Lung (tissue), 16 donors: Measurements from ENCODE around the gene SHANK3. TPM values are rescaled to one million over a fixed set of nuclear protein-coding genes. Genes with fewer than 3 reads are reported as not detected.

ENCODE experiments used
- ATAC-seq: fragments of 200-7000 bp; cut with Tn5 transposase; one replicate; pipeline ENCODE4 v1.9.1; 2020; ENCODE audit warnings: moderate number of reproducible peaks; ENCODE audit not compliant: insufficient read depth, low FRiP score
- DNase-seq, 3 donors: peaks; one replicate each; pipeline ENCODE4 v3.0.0-alpha.2; 2013 to 2017
- H3K27ac ChIP-seq, 2 donors: one replicate each; pipeline ENCODE4 v1.5.1; 2013; ENCODE audit warnings: mild to moderate bottlenecking in 2 of 2, moderate library complexity in 2 of 2, control low read depth in 1 of 2, inconsistent platforms in 1 of 2, low read depth in 1 of 2, low read length in 1 of 2
- H3K27me3 ChIP-seq, 3 donors: one replicate each; pipeline ENCODE4 v1.5.1; 2013; ENCODE audit warnings: low read length in 2 of 3; ENCODE audit not compliant: control insufficient read depth in 3 of 3, insufficient read depth in 3 of 3
- H3K36me3 ChIP-seq, 4 donors: one replicate each; pipeline ENCODE4 v1.5.1; 2013; ENCODE audit warnings: low read length in 4 of 4, mild to moderate bottlenecking in 1 of 4, moderate library complexity in 1 of 4; ENCODE audit not compliant: control insufficient read depth in 4 of 4, insufficient read depth in 4 of 4
- H3K4me1 ChIP-seq, 5 donors: one replicate each; pipeline ENCODE4 v1.5.1; 2013; ENCODE audit warnings: low read length in 5 of 5, mild to moderate bottlenecking in 2 of 5, moderate library complexity in 1 of 5; ENCODE audit not compliant: control insufficient read depth in 5 of 5, insufficient read depth in 5 of 5
- H3K4me3 ChIP-seq: one replicate; pipeline ENCODE4 v1.5.1; 2013; ENCODE audit warnings: mild to moderate bottlenecking, control low read depth, moderate library complexity
- H3K9ac ChIP-seq, 2 donors: one replicate each; pipeline ENCODE4 v1.5.1; 2013; ENCODE audit warnings: low read length in 2 of 2, control low read depth in 1 of 2; ENCODE audit not compliant: insufficient read depth in 1 of 2
- H3K9me3 ChIP-seq, 4 donors: one replicate each; pipeline ENCODE4 v1.5.1; 2013; ENCODE audit warnings: low read length in 3 of 4, mild to moderate bottlenecking in 1 of 4, moderate library complexity in 1 of 4; ENCODE audit not compliant: control insufficient read depth in 4 of 4, insufficient read depth in 3 of 4
- WGBS, 2 donors: extraction: QIAGEN DNeasy Blood & Tissue Kit; methylation state at CpG; one replicate each; pipeline ENCODE4 v1.1.7; 2013; 5-methylcytosine and 5-hydroxymethylcytosine counted together
- long read RNA-seq, 5 donors: transcript quantifications; one replicate each; lab custom pipeline, GENCODE V29; 2026
- polyA plus RNA-seq, 2 donors: library from polyadenylated mRNA; stranded (reverse); fragments of 200-250 nt; gene quantifications; one replicate each; pipeline ENCODE4 v1.2.1, GENCODE V29; 2013
- total RNA-seq, 2 donors: library from RNA; depleted of rRNA in 1 of 2; stranded (reverse); fragments of >200 nt in 1 of 2; gene quantifications; one replicate each; pipeline ENCODE4 v1.2.1, GENCODE V29; 2014 to 2021
- TF ChIP-seq, protein P1 (sequence below): IDR thresholded peaks from 2 replicates; pipeline ENCODE4 v1.5.1; 2012; ENCODE audit warnings: mild to moderate bottlenecking; ENCODE audit errors: control extremely low read depth, extremely low read depth
- donor health status: control.
- donor health status: control.
- donor health status: Bipolar disorder and iron deficiency.
- donor health status: healthy.
- donor health status: DM: yes; HTN: yes; CAD: no.

SHANK3 gene
- 10 to 100 TPM; 17.1 to 44.0 TPM for total RNA-seq
- polyA plus RNA-seq = 10 to 100 TPM; 15.5 to 28.5 TPM
- long read RNA-seq, donor 1 = 0 reads
- long read RNA-seq, donor 2 = 0 reads
- long read RNA-seq, donor 3 = 0 reads
- long read RNA-seq, donor 4 = 0 reads
- long read RNA-seq, donor 5 = 0 reads

DNA sequence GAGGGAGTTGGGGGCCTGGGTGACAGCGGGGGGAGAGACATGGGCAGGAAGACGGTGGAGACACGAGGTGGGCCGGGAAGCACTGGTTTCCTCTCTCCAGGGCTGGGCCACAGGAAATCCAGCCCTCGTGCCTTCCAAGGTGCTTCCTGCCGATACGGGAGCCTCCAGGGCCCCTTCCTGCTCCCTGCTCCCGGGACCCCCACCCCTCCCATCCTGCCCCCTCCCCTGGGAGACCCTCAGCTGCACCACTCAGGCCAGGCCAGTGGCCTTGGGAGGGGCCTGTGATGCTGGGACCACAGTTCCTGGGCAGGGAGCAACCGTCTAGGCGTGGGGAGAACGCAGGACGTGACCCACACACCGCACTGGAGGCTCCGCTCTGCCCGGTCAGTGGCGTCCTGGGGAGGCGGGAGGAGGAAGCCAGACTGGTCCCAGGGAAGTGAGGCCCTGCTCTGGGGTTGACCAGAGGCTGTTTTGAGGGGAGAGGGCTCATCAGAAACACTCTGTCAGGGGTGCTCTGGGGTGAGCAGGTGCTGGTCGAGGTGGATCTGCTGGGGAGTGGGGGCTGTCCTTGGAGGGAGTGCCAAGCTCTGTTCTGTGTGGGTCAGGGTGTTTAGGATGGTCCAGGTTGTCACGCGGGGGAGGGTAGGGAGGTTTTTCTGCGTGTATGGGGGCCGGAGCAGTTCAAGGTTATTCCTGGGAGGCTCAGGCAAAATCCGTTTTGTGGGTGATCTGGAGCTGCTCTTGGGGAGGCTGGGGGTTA is at the start of gene SHANK3:
Gene SHANK3 (plus strand): TSS at position 353 of the 760 bp plus-strand sequence.
- peak within 1 kb of the TSS; percentile 61 for H3K4me3 ChIP-seq
- ATAC-seq (peak; percentile 44), DNase-seq (peak; percentile 46 to 72 (median 54))
- H3K9ac ChIP-seq = no peak within 1 kb of the TSS
- H3K4me1 ChIP-seq = peaks cover 0 to 7% (median 3%) of the 10 kb centered on the region in 5 donors
- H3K27me3 ChIP-seq = peaks cover 0 to 17% (median 10%) of the 10 kb centered on the region in 3 donors
- TF ChIP-seq, protein P1, sequence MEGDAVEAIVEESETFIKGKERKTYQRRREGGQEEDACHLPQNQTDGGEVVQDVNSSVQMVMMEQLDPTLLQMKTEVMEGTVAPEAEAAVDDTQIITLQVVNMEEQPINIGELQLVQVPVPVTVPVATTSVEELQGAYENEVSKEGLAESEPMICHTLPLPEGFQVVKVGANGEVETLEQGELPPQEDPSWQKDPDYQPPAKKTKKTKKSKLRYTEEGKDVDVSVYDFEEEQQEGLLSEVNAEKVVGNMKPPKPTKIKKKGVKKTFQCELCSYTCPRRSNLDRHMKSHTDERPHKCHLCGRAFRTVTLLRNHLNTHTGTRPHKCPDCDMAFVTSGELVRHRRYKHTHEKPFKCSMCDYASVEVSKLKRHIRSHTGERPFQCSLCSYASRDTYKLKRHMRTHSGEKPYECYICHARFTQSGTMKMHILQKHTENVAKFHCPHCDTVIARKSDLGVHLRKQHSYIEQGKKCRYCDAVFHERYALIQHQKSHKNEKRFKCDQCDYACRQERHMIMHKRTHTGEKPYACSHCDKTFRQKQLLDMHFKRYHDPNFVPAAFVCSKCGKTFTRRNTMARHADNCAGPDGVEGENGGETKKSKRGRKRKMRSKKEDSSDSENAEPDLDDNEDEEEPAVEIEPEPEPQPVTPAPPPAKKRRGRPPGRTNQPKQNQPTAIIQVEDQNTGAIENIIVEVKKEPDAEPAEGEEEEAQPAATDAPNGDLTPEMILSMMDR = no peak
- peak within 1 kb of the TSS; percentile 76 to 94 for H3K27ac ChIP-seq
- WGBS, 2 donors = 16 to 18% methylated on average over 21 to 23 of the region's 23 CpGs
- peaks cover 0 to 5% (median 0%) of the 10 kb centered on the region in 4 donors for H3K9me3 ChIP-seq
- H3K36me3 ChIP-seq = peaks cover 0 to 5% (median 2%) of the 10 kb centered on the region in 4 donors

DNA sequence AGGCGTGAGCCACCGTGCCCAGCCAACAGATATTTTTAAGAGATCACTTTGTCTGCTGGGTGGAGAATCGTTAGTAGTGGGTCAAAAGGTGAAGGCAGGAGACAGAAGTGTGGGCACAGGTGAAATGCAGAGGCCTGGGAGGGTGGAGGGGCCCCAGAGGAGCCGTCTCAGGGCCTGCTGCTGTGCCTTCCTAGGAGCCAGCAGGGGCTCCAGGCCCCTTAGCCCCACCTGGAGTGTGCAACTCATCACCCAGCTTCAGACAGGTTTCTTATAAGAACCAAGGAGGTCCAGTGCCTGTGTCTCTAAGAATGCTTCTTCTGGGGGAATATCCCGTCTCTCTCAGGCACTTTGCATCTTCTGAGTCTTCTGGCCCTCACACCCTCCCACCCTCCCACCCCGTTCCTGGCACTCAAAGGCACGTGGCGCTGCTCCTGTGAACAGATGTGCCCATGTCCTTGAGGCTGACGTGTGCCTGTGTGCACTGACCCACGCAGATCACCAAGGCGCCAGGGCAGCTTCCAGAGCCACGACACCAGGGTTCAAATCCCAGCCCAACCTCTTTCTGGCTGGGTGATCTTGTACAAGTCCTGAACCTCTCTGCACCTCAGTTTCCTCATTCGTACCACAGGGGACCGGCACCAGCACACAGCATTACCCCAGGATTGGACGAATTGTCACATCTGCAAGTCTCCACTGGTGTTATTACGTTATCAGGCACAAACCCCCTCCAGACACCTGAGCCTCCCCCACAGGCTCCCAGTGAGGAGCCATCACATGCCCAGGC is 48.1 kb upstream of the SHANK3 start:
- ATAC-seq = no peak
- Histone ChIP-seq H3K36me3 (peaks cover 0 to 18% (median 0%) of the 10 kb centered on the region in 4 donors), H3K4me1 (peaks cover 0 to 19% (median 12%) of the 10 kb centered on the region in 5 donors), H3K4me3 (no peak overlapping the region), H3K9me3 (no peaks in the 10 kb centered on the region), H3K27me3 (peaks cover 0 to 12% (median 6%) of the 10 kb centered on the region in 3 donors), H3K27ac (no peak overlapping the region), H3K9ac (no peak overlapping the region)
- WGBS, 2 donors = 83 to 88% methylated on average over 16 of the region's 16 CpGs
- no peak for DNase-seq
- TF ChIP-seq, protein P1 = no peak

DNA sequence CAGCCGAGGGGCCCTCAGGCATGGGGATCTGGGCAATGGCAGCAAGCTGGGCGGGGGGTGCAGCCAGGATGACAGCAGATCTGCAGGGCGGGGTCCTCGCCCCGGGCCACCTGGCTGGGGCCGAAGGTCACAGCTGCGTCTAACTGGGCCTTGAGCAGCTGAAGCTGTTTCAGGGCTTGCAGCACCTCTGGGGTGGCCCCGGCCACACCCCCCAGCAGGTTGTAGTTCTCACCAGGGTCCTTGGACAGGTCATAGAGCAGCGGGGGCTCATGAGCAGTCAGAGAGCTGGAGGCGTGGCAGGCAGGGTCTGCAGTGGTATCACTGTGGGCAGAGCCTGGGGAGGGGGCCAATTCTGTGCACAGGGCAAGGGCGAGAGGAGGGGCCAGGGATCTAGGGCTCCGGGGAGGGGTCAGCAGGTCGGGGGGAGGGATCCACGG is 47.5 kb upstream of the SHANK3 start:
- H3K36me3 ChIP-seq = peaks cover 0 to 18% (median 0%) of the 10 kb centered on the region in 4 donors
- no peak overlapping the region for H3K9ac ChIP-seq
- H3K27ac ChIP-seq = no peak overlapping the region
- DNase-seq (no peak), ATAC-seq (no peak)
- TF ChIP-seq, protein P1 = no peak
- WGBS, 2 donors = 92 to 93% methylated on average over 14 of the region's 14 CpGs
- peaks cover 0 to 21% (median 12%) of the 10 kb centered on the region in 5 donors for H3K4me1 ChIP-seq
- H3K9me3 ChIP-seq = no peaks in the 10 kb centered on the region
- H3K4me3 ChIP-seq = no peak overlapping the region
- H3K27me3 ChIP-seq = peaks cover 0 to 12% (median 6%) of the 10 kb centered on the region in 3 donors
